H1 (cell line): ENCODE results near the gene AKAP7. TPM values are rescaled to one million over a fixed set of nuclear protein-coding genes. Genes with fewer than 3 reads are reported as not detected.

ENCODE experiments used
- CTCF ChIA-PET: fragments of 300-600 bp; sonication (Branson Sonifier 250); formaldehyde crosslinking; loops from one replicate; lab custom pipeline; 2021; ENCODE audit not compliant: partially characterized antibody; lab: Charles Lee
- POLR2A ChIA-PET: fragments of 300-600 bp; sonication (Branson Sonifier 250); formaldehyde crosslinking; loops from one replicate; lab custom pipeline; 2021; ENCODE audit warnings: inconsistent platforms; ENCODE audit not compliant: partially characterized antibody; lab: Charles Lee
- DNase-seq, 2 experiments: peaks; one replicate each; pipeline versions ENCODE4 v3.0.0 to v3.0.0-alpha.2; 2010 to 2022; ENCODE audit warnings: low spot score in 2 of 2, low read depth in 1 of 2, mixed read lengths in 1 of 2
- FAIRE-seq: peaks from 2 replicates; lab custom pipeline; 2011; peaks lifted over from hg19 to GRCh38; lab: Jason Lieb, UNC
- H2AFZ ChIP-seq: 2 replicates; pipeline ENCODE4 v1.8.1; 2012; ENCODE audit warnings: low read length, inconsistent platforms
- H2AK5ac ChIP-seq: 2 replicates; pipeline ENCODE4 v1.6.1; 2013; ENCODE audit warnings: low read depth, low read length
- H2BK120ac ChIP-seq: replicated peaks from 2 replicates; pipeline ENCODE3; 2013; ENCODE audit warnings: low read depth, low read length, inconsistent platforms
- H2BK12ac ChIP-seq: 2 replicates; pipeline ENCODE4 v1.6.1; 2013; ENCODE audit warnings: low read depth, low read length
- H2BK15ac ChIP-seq: 2 replicates; pipeline ENCODE4 v1.6.1; 2013; ENCODE audit warnings: low read length
- H2BK20ac ChIP-seq: 2 replicates; pipeline ENCODE4 v1.6.1; 2013; ENCODE audit warnings: low read length
- H2BK5ac ChIP-seq: 2 replicates; pipeline ENCODE4 v1.6.1; 2013; ENCODE audit warnings: low read depth, low read length
- H3K14ac ChIP-seq: 2 replicates; pipeline ENCODE4 v1.6.1; 2013; ENCODE audit warnings: inconsistent platforms; ENCODE audit not compliant: insufficient read length
- H3K18ac ChIP-seq: 2 replicates; pipeline ENCODE4 v1.6.1; 2013; ENCODE audit warnings: low read length; ENCODE audit errors: extremely low read depth
- H3K23ac ChIP-seq: 2 replicates; pipeline ENCODE4 v1.6.1; 2013; ENCODE audit warnings: inconsistent platforms; ENCODE audit not compliant: insufficient read length
- H3K23me2 ChIP-seq: 2 replicates; pipeline ENCODE4 v1.6.1; 2013; ENCODE audit warnings: low read depth, low read length
- H3K27ac ChIP-seq: 2 replicates; pipeline ENCODE4 v1.6.1; 2011; ENCODE audit warnings: low read depth, low read length, inconsistent platforms
- H3K27me3 ChIP-seq, 4 experiments: replicated peaks in 1 of 4; 1 replicate in 1 of 4; 2 replicates in 3 of 4; pipeline versions ENCODE4 v1.6.1 to v1.8.1; 2011 to 2013; ENCODE audit warnings: low read length in 3 of 4, mild to moderate bottlenecking in 3 of 4, inconsistent platforms in 2 of 4, mixed read lengths in 2 of 4, moderate library complexity in 1 of 4; ENCODE audit not compliant: control insufficient read depth in 3 of 4, insufficient read depth in 3 of 4; ENCODE audit errors: extremely low read depth in 1 of 4
- H3K36me3 ChIP-seq, 4 experiments: 2 replicates each; pipeline versions ENCODE4 v1.6.1 to v1.8.1; 2011 to 2013; ENCODE audit warnings: mild to moderate bottlenecking in 4 of 4, low read length in 3 of 4, moderate library complexity in 2 of 4, control low read depth in 1 of 4, inconsistent platforms in 1 of 4; ENCODE audit not compliant: insufficient read depth in 4 of 4, control insufficient read depth in 2 of 4
- H3K4ac ChIP-seq: replicated peaks from 2 replicates; pipeline ENCODE3; 2013; ENCODE audit warnings: low read length, low read depth, mixed read lengths, inconsistent platforms; ENCODE audit not compliant: insufficient read length
- H3K4me1 ChIP-seq, 4 experiments: replicated peaks in 1 of 4; 1 replicate in 1 of 4; 2 replicates in 3 of 4; pipeline versions ENCODE4 v1.6.1 to v1.8.1; 2011 to 2013; ENCODE audit warnings: low read length in 3 of 4, inconsistent platforms in 2 of 4, mixed read lengths in 1 of 4; ENCODE audit not compliant: insufficient read depth in 4 of 4, control insufficient read depth in 3 of 4
- H3K4me2 ChIP-seq, 2 experiments: 2 replicates each; pipeline versions ENCODE4 v1.6.1 to v1.8.1; 2011 to 2013; ENCODE audit warnings: low read depth in 2 of 2, low read length in 2 of 2, control low read depth in 1 of 2, inconsistent platforms in 1 of 2, mild to moderate bottlenecking in 1 of 2; ENCODE audit not compliant: insufficient read depth in 1 of 2
- H3K4me3 ChIP-seq, 4 experiments: fragments of 200-600, 300-600 bp in 1 of 4; sonication (generic), shearing (Covaris generic), sonication (Bioruptor Twin) in 1 of 4; 2 replicates each; pipeline versions ENCODE4 v1.5.1 to v1.8.1; 2011 to 2016; ENCODE audit warnings: low read length in 4 of 4, low read depth in 3 of 4, control low read depth in 2 of 4, inconsistent platforms in 2 of 4, mild to moderate bottlenecking in 2 of 4, mixed read lengths in 1 of 4, moderate library complexity in 1 of 4; ENCODE audit not compliant: insufficient read depth in 2 of 4; ENCODE audit errors: extremely low read depth in 1 of 4
- H3K56ac ChIP-seq: replicated peaks from 2 replicates; pipeline ENCODE3; 2013; ENCODE audit warnings: low read depth, mild to moderate bottlenecking, mixed read lengths, low read length, inconsistent platforms; ENCODE audit not compliant: insufficient read length
- H3K79me1 ChIP-seq: 2 replicates; pipeline ENCODE4 v1.6.1; 2013; ENCODE audit warnings: low read depth, low read length, control low read depth
- H3K79me2 ChIP-seq, 2 experiments: 2 replicates each; pipeline versions ENCODE4 v1.6.1 to v1.8.1; 2012 to 2013; ENCODE audit warnings: low read length in 2 of 2, mild to moderate bottlenecking in 2 of 2, inconsistent platforms in 1 of 2; ENCODE audit not compliant: insufficient read depth in 2 of 2, control insufficient read depth in 1 of 2
- H3K9ac ChIP-seq, 4 experiments: replicated peaks in 1 of 4; 1 replicate in 1 of 4; 2 replicates in 3 of 4; pipeline versions ENCODE4 v1.6.1 to v1.8.1; 2011 to 2013; ENCODE audit warnings: low read depth in 3 of 4, low read length in 3 of 4, control low read depth in 2 of 4, mild to moderate bottlenecking in 2 of 4, moderate library complexity in 2 of 4, inconsistent platforms in 1 of 4; ENCODE audit errors: extremely low read depth in 1 of 4
- H3K9me3 ChIP-seq, 2 experiments: 2 replicates each; pipeline versions ENCODE4 v1.6.1 to v1.8.1; 2012 to 2013; ENCODE audit warnings: mild to moderate bottlenecking in 2 of 2, moderate library complexity in 2 of 2, control low read depth in 1 of 2, inconsistent platforms in 1 of 2, low read depth in 1 of 2, low read length in 1 of 2, mixed read lengths in 1 of 2; ENCODE audit not compliant: insufficient read depth in 2 of 2
- H4K20me1 ChIP-seq, 2 experiments: replicated peaks in 1 of 2; 2 replicates each; pipeline versions ENCODE3 to v1.8.1; 2011 to 2013; ENCODE audit warnings: inconsistent platforms in 2 of 2, low read length in 2 of 2, mild to moderate bottlenecking in 1 of 2; ENCODE audit not compliant: insufficient read depth in 2 of 2, control insufficient read depth in 1 of 2
- H4K5ac ChIP-seq: 2 replicates; pipeline ENCODE4 v1.6.1; 2013; ENCODE audit warnings: low read length, low read depth, mixed read lengths, inconsistent platforms; ENCODE audit not compliant: insufficient read length
- H4K8ac ChIP-seq: 2 replicates; pipeline ENCODE4 v1.8.0; 2013; ENCODE audit warnings: mild to moderate bottlenecking, moderate library complexity, low read length, inconsistent platforms; ENCODE audit not compliant: insufficient read depth; ENCODE audit errors: extremely low read depth
- H4K91ac ChIP-seq: replicated peaks from 2 replicates; pipeline ENCODE3; 2013; ENCODE audit warnings: low read length, mixed read lengths, inconsistent platforms; ENCODE audit not compliant: insufficient read length
- KDM1A ChIP-seq: fragments of 200-600, 300-600 bp; sonication (generic); IDR thresholded peaks from 2 replicates; pipeline ENCODE4 v1.7.1; 2016; ENCODE audit warnings: mild to moderate bottlenecking, low read length, borderline replicate concordance
- NANOG ChIP-seq: IDR thresholded peaks from 2 replicates; pipeline ENCODE4 v1.6.1; 2011; ENCODE audit warnings: low read length, low read depth, mild to moderate bottlenecking, inconsistent platforms; ENCODE audit not compliant: insufficient read depth, poor library complexity, severe bottlenecking
- POLR2A ChIP-seq, 2 experiments: IDR thresholded peaks; 1 replicate in 1 of 2; 2 replicates in 1 of 2; pipeline ENCODE4 v1.6.1; 2011; ENCODE audit warnings: low read depth in 2 of 2, low read length in 2 of 2, mild to moderate bottlenecking in 2 of 2; ENCODE audit errors: control extremely low read depth in 1 of 2
- SIX5 ChIP-seq: IDR thresholded peaks from 2 replicates; pipeline ENCODE4 v1.6.1; 2011; ENCODE audit warnings: mild to moderate bottlenecking, low read depth, low read length
- SP2 ChIP-seq: IDR thresholded peaks from 2 replicates; pipeline ENCODE4 v1.6.1; 2012; ENCODE audit warnings: mild to moderate bottlenecking, low read length, inconsistent platforms
- WGBS, 2 experiments: shearing (Covaris generic) in 1 of 2; methylation state at CpG; one replicate each; pipeline versions ENCODE4 v1.1.6 to v1.1.7; 2013 to 2015; ENCODE audit warnings: low lambda C conversion rate in 2 of 2, mixed read lengths in 2 of 2, inconsistent platforms in 1 of 2, low coverage in 1 of 2, missing lambda C conversion rate in 1 of 2; ENCODE audit not compliant: insufficient replicate concordance in 2 of 2, insufficient coverage in 1 of 2, insufficient read length in 1 of 2; ENCODE audit errors: extremely low coverage in 1 of 2, missing lambda C conversion rate in 1 of 2; 5-methylcytosine and 5-hydroxymethylcytosine counted together
- polyA plus RNA-seq, 7 experiments: library from polyadenylated mRNA; depleted of rRNA in 3 of 7; stranded (reverse) in 5 of 7; unstranded in 2 of 7; fragments of >200 nt in 5 of 7; fragments of 200-250 nt in 2 of 7; gene quantifications; 1 replicate in 5 of 7; 2 replicates in 1 of 7; 4 replicates in 1 of 7; pipeline versions ENCODE4 v1.2.1 to v1.2.3, GENCODE V29; 2011 to 2013; ENCODE audit warnings: missing spikeins in 2 of 7, mixed read lengths in 2 of 7
- total RNA-seq: library from RNA; stranded (reverse); fragmentation: NEBNext Ultra II Directional; extraction: Animal tissue kit (Norgen Biotek cat#: 25700); gene quantifications from 2 replicates; pipeline ENCODE4 v1.2.1, GENCODE V29; 2021

Gene AKAP7
- total and polyA plus RNA-seq, 2 of the 8 experiments (the other 6 are each of a cell fraction or from before 2014, with no cell fraction given) = 4.7 to 16.9 TPM

- Histone ChIP-seq H3K14ac (no peak overlapping the region), H4K8ac (no peak overlapping the region), H3K23ac (no peak overlapping the region), H2BK120ac (no peak overlapping the region), H2BK12ac (no peak overlapping the region), H3K9ac (no peak overlapping the region), H3K4ac (no peak overlapping the region), H3K36me3 (0 out of 8 replicates have a peak, but pooled peaks cover 0 to 3% (median 0%) of the 10 kb centered on the region in 4 experiments), H2AFZ (no peak overlapping the region), H3K9me3 (peaks cover 10 to 14% of the 10 kb centered on the region in 2 experiments), H3K56ac (no peak overlapping the region), H2AK5ac (no peak overlapping the region), H2BK20ac (no peak overlapping the region), H3K4me2 (no peak overlapping the region), H3K27me3 (peaks cover 0 to 1% (median 0%) of the 10 kb centered on the region in 4 experiments; a peak in 1 of 7 replicates), H4K91ac (no peak overlapping the region), H4K20me1 (no peaks in the 10 kb centered on the region), H2BK15ac (no peak overlapping the region), H3K23me2 (no peaks in the 10 kb centered on the region), H3K79me2 (no peaks in the 10 kb centered on the region), H4K5ac (no peak overlapping the region), H3K79me1 (no peaks in the 10 kb centered on the region), H3K4me3 (no peak overlapping the region), H3K4me1 (no peaks in the 10 kb centered on the region), H2BK5ac (no peak overlapping the region), H3K18ac (no peak overlapping the region), H3K27ac (no peak overlapping the region)
- ChIA-PET CTCF (interaction anchor here (1.6 kb wide), 2 partner anchors 18 to 65 kb away, joined by 3 to 4 read pairs; no protein-coding TSS in a partner anchor), POLR2A (no interaction called here)
- no peak for DNase-seq
- no peak for TF ChIP-seq SIX5
- TF ChIP-seq POLR2A (IDR thresholded peaks at IDR 0.05; ENCODE audit: control extremely low read depth in 1 of 2, low read depth in 2 of 2, low read length in 2 of 2) = no peak
- no peak for TF ChIP-seq SP2
- 0 out of 2 replicates have a peak, but pooled peaks have one; percentile 68 for TF ChIP-seq KDM1A
- no peak for TF ChIP-seq NANOG
- FAIRE-seq = peak; percentile 32
- 97% methylated on average over 3 of the region's 3 CpGs; no CpG with 5 or more reads in 1 of the 2 experiments for WGBS, 2 experiments
Measured at GRCh38 chr6:131270534-131270933, 135.3 kb downstream of the AKAP7 start.
